Transverse colon (tissue), 4 donors: ENCODE measurements around the gene TUBG2. TPM values are rescaled to one million over a fixed set of nuclear protein-coding genes. Genes with fewer than 3 reads are reported as not detected.

Source experiments
- DNase-seq: peaks from one replicate; pipeline ENCODE4 v3.0.0-alpha.2; 2019
- H3K27ac ChIP-seq, 4 donors: fragments of 200-600 bp; sonication (generic); 2 replicates each; pipeline ENCODE4 v1.5.1; 2016 to 2018; ENCODE audit warnings: inconsistent platforms in 4 of 4
- H3K27me3 ChIP-seq: fragments of 200-600 bp; sonication (generic); 2 replicates; pipeline ENCODE4 v1.5.1; 2017; ENCODE audit warnings: inconsistent platforms
- H3K36me3 ChIP-seq, 4 donors: fragments of 200-600 bp; sonication (generic); 2 replicates each; pipeline ENCODE4 v1.5.1; 2017 to 2019; ENCODE audit warnings: inconsistent platforms in 4 of 4
- H3K4me1 ChIP-seq, 4 donors: fragments of 200-600 bp; sonication (generic); 2 replicates each; pipeline ENCODE4 v1.5.1; 2017 to 2020; ENCODE audit warnings: inconsistent platforms in 4 of 4
- H3K4me3 ChIP-seq, 4 donors: fragments of 200-600 bp; sonication (generic); 1 replicate in 1 of 4; 2 replicates in 3 of 4; pipeline versions ENCODE4 v1.5.1 to v1.6.1; 2017 to 2019; ENCODE audit warnings: inconsistent platforms in 4 of 4
- H3K9me3 ChIP-seq, 2 donors: fragments of 200-600 bp; sonication (generic); 2 replicates each; pipeline ENCODE4 v1.5.1; 2017 to 2019; ENCODE audit warnings: inconsistent platforms in 2 of 2
- CTCF ChIP-seq, 5 experiments: fragments of 200-600 bp in 3 of 5; fragments of 450-650 bp in 2 of 5; sonication (generic) in 3 of 5; IDR thresholded peaks; 1 replicate in 2 of 5; 2 replicates in 3 of 5; pipeline ENCODE4 v1.5.1; 2016 to 2017; ENCODE audit warnings: antibody characterized with exemption in 5 of 5, inconsistent platforms in 3 of 5, mild to moderate bottlenecking in 2 of 5, moderate library complexity in 1 of 5
- EP300 ChIP-seq: sonication (generic); formaldehyde crosslinking; IDR thresholded peaks from one replicate; pipeline ENCODE4 v1.6.1; 2017; ENCODE audit warnings: antibody characterized with exemption, low read depth
- POLR2A ChIP-seq: fragments of 450-650 bp; IDR thresholded peaks from one replicate; pipeline ENCODE4 v1.6.1; 2016; ENCODE audit warnings: antibody characterized with exemption, mild to moderate bottlenecking, moderate library complexity
- POLR2AphosphoS5 ChIP-seq, 3 donors: sonication (generic); formaldehyde crosslinking; IDR thresholded peaks; one replicate each; pipeline ENCODE4 v1.6.1; 2016; ENCODE audit warnings: antibody characterized with exemption in 3 of 3
- WGBS, 2 donors: methylation state at CpG; one replicate each; pipeline ENCODE4 v1.1.5; 2018; ENCODE audit warnings: low coverage in 1 of 2; 5-methylcytosine and 5-hydroxymethylcytosine counted together
- in situ Hi-C, 4 donors: fragments of 200-750 bp; cut with MboI; loops; one replicate each; pipeline versions ENCODE4 v1.15.0 to v1.15.1; 2017; ENCODE audit warnings: low sequenced_read_pairs in 3 of 4, low pct_ligation_motif_present in 1 of 4, low pct_unique_long_range_greater_than_20kb in 1 of 4
- intact Hi-C: fragments of 100-400 bp; cut with DNase I; formaldehyde crosslinking; loops from one replicate; pipeline ENCODE4 v1.15.1; 2023; ENCODE audit warnings: low total_unique reads
- total RNA-seq, 4 donors: library from RNA; depleted of rRNA; stranded (reverse); fragments of >200 nt; gene quantifications; one replicate each; pipeline ENCODE4 v1.1.0, GENCODE V29; 2016

Gene TUBG2
- total RNA-seq, 4 donors from 2014 or later: 9.6 to 53.1 (median 26.7) TPM

- no peaks in the 10 kb centered on the region for H3K9me3 ChIP-seq
- TF ChIP-seq POLR2AphosphoS5 (IDR thresholded peaks at IDR 0.05): no peak
- no peak overlapping the region for H3K27ac ChIP-seq
- H3K27me3 ChIP-seq: peaks cover 38% of the 10 kb centered on the region
- H3K4me1 ChIP-seq: peaks cover 9 to 35% (median 31%) of the 10 kb centered on the region in 4 donors
- intact Hi-C loops: loop anchor here (10.0 kb wide), 1 partner anchor 82 kb away; the partner anchor contains the start of genes RETREG3 and TUBG1
- WGBS, 2 donors: 91% methylated on average over 32 of the region's 32 CpGs; no CpG with 5 or more reads in 1 of the 2 donors
- in situ Hi-C loops: loop anchor here (10.0 to 25.0 kb wide), 2 partner anchors 82 to 99 kb away; partner anchors contain the start of genes PSMC3IP (in 3 of the 4), RETREG3 (in 1 of the 4) and TUBG1 (in 1 of the 4)
- no peak for DNase-seq
- no peak overlapping the region for H3K4me3 ChIP-seq
- H3K36me3 ChIP-seq: no peaks in the 10 kb centered on the region
Measured at GRCh38 chr17:42686520-42687128, 27.5 kb downstream of the TUBG2 start.

GRCh38 chr17:42687707-42688320 is 28.7 kb downstream of the TUBG2 start:
- no peak for DNase-seq
- no peak overlapping the region for H3K27ac ChIP-seq
- H3K4me1 ChIP-seq: peaks cover 3 to 23% (median 21%) of the 10 kb centered on the region in 4 donors
- intact Hi-C loops (loop anchor here (10.0 kb wide), 1 partner anchor 83 kb away; the partner anchor contains the start of genes RETREG3 and TUBG1), in situ Hi-C loops (loop anchor here (10.0 to 25.0 kb wide), 2 partner anchors 83 to 101 kb away; partner anchors contain the start of genes PSMC3IP (in 3 of the 4), RETREG3 (in 1 of the 4) and TUBG1 (in 1 of the 4))
- no peak overlapping the region for H3K4me3 ChIP-seq
- H3K36me3 ChIP-seq: no peaks in the 10 kb centered on the region
- WGBS, 2 donors: 91% methylated on average over 27 of the region's 27 CpGs; no CpG with 5 or more reads in 1 of the 2 donors
- no peak for TF ChIP-seq EP300
- no peak for TF ChIP-seq POLR2AphosphoS5 (IDR thresholded peaks at IDR 0.05)
- no peak for TF ChIP-seq CTCF (IDR thresholded peaks at IDR 0.05)
- TF ChIP-seq POLR2A: no peak
- H3K9me3 ChIP-seq: no peaks in the 10 kb centered on the region
- peaks cover 26% of the 10 kb centered on the region for H3K27me3 ChIP-seq

GRCh38 chr17:42690596-42690995 is 31.5 kb downstream of the TUBG2 start:
- WGBS, 2 donors: 84% methylated on average over 10 of the region's 10 CpGs; no CpG with 5 or more reads in 1 of the 2 donors
- Histone ChIP-seq H3K27me3 (peaks cover under 1% of the 10 kb centered on the region), H3K4me3 (no peak overlapping the region), H3K27ac (no peak overlapping the region), H3K4me1 (no peaks in the 10 kb centered on the region), H3K36me3 (no peaks in the 10 kb centered on the region), H3K9me3 (no peaks in the 10 kb centered on the region)
- intact Hi-C loops (no loop called here), in situ Hi-C loops (loop anchor here in 3 of 4 donors (25.0 kb wide), 1 partner anchor 103 kb away; the partner anchor contains the start of gene PSMC3IP (in 3 of the 3))
- no peak for DNase-seq
- TF ChIP-seq CTCF (IDR thresholded peaks at IDR 0.05): no peak
- TF ChIP-seq EP300: no peak
- TF ChIP-seq POLR2A: no peak
- no peak for TF ChIP-seq POLR2AphosphoS5 (IDR thresholded peaks at IDR 0.05)

GRCh38 chr17:42691021-42691545 is 32.0 kb downstream of the TUBG2 start:
- Histone ChIP-seq H3K4me3 (no peak overlapping the region), H3K27me3 (no peaks in the 10 kb centered on the region), H3K27ac (no peak overlapping the region), H3K9me3 (no peaks in the 10 kb centered on the region), H3K36me3 (no peaks in the 10 kb centered on the region), H3K4me1 (no peaks in the 10 kb centered on the region)
- in situ Hi-C loops (loop anchor here in 3 of 4 donors (25.0 kb wide), 1 partner anchor 104 kb away; the partner anchor contains the start of gene PSMC3IP (in 3 of the 3)), intact Hi-C loops (no loop called here)
- 93% methylated on average over 12 of the region's 12 CpGs; no CpG with 5 or more reads in 1 of the 2 donors for WGBS, 2 donors
- no peak for DNase-seq
- no peak for TF ChIP-seq POLR2A
- no peak for TF ChIP-seq POLR2AphosphoS5 (IDR thresholded peaks at IDR 0.05)
- TF ChIP-seq CTCF (IDR thresholded peaks at IDR 0.05): no peak
- TF ChIP-seq EP300: no peak
